Sigmoid colon (tissue), 7 donors: Measurements from ENCODE around the gene ANKMY1. TPM values are rescaled to one million over a fixed set of nuclear protein-coding genes. Genes with fewer than 3 reads are reported as not detected.

Experiments
- DNase-seq: peaks from one replicate; pipeline ENCODE4 v3.0.0-alpha.2; 2019
- H3K27ac ChIP-seq, 4 donors: fragments of 200-600 bp; sonication (generic); one replicate each; pipeline ENCODE4 v1.5.1; 2016 to 2019; ENCODE audit warnings: mild to moderate bottlenecking in 1 of 4
- H3K27me3 ChIP-seq, 3 donors: fragments of 200-600 bp; sonication (generic); one replicate each; pipeline ENCODE4 v1.5.1; 2019; ENCODE audit warnings: mild to moderate bottlenecking in 1 of 3
- H3K36me3 ChIP-seq, 4 donors: fragments of 200-600 bp; sonication (generic); one replicate each; pipeline ENCODE4 v1.5.1; 2016 to 2019
- H3K4me1 ChIP-seq, 4 donors: fragments of 200-600 bp; sonication (generic); one replicate each; pipeline ENCODE4 v1.5.1; 2017 to 2019
- H3K4me3 ChIP-seq, 4 donors: fragments of 200-600 bp; sonication (generic); one replicate each; pipeline ENCODE4 v1.5.1; 2017 to 2019; ENCODE audit warnings: mild to moderate bottlenecking in 2 of 4, moderate library complexity in 1 of 4
- H3K9me3 ChIP-seq, 4 donors: fragments of 200-600 bp in 3 of 4; sonication (generic) in 3 of 4; one replicate each; pipeline versions ENCODE4 v1.5.1 to v1.6.1; 2013 to 2019
- EP300 ChIP-seq, 4 donors: sonication (generic); formaldehyde crosslinking; IDR thresholded peaks; one replicate each; pipeline ENCODE4 v1.6.1; 2017; ENCODE audit warnings: antibody characterized with exemption in 4 of 4
- POLR2A ChIP-seq, 2 donors: fragments of 450-650 bp; IDR thresholded peaks; one replicate each; pipeline ENCODE4 v1.6.1; 2016; ENCODE audit warnings: antibody characterized with exemption in 2 of 2, mild to moderate bottlenecking in 2 of 2, moderate library complexity in 2 of 2
- POLR2AphosphoS5 ChIP-seq, 4 donors: sonication (generic); formaldehyde crosslinking; IDR thresholded peaks; one replicate each; pipeline ENCODE4 v1.6.1; 2017; ENCODE audit warnings: antibody characterized with exemption in 4 of 4
- WGBS, 2 donors: extraction: QIAGEN DNeasy Blood & Tissue Kit; methylation state at CpG; one replicate each; pipeline ENCODE4 v1.1.7; 2013; 5-methylcytosine and 5-hydroxymethylcytosine counted together
- intact Hi-C: fragments of 100-400 bp; cut with DNase I; formaldehyde crosslinking; loops from one replicate; pipeline ENCODE4 v1.15.1; 2023
- polyA plus RNA-seq, 3 donors: library from polyadenylated mRNA; stranded (reverse); fragments of 200-250 nt; gene quantifications; one replicate each; pipeline ENCODE4 v1.2.3, GENCODE V29; 2013
- total RNA-seq, 4 donors: library from RNA; depleted of rRNA; stranded (reverse); fragments of >200 nt; gene quantifications; one replicate each; pipeline ENCODE4 v1.1.0, GENCODE V29; 2016
- TF ChIP-seq, protein P1 (sequence below), 4 experiments: fragments of 450-650 bp in 3 of 4; fragments of 200-600 bp in 1 of 4; IDR thresholded peaks; one replicate each; pipeline ENCODE4 v1.5.1; 2016 to 2019; ENCODE audit warnings: antibody characterized with exemption in 4 of 4, mild to moderate bottlenecking in 3 of 4, moderate library complexity in 2 of 4
- donor health status: healthy with polysubstance abuse.
- donor health status: Bipolar disorder and iron deficiency.
- donor health status: healthy.

ANKMY1 gene
- total and polyA plus RNA-seq, 7 donors = 3.6 to 14.0 (median 8.9) TPM

DNA sequence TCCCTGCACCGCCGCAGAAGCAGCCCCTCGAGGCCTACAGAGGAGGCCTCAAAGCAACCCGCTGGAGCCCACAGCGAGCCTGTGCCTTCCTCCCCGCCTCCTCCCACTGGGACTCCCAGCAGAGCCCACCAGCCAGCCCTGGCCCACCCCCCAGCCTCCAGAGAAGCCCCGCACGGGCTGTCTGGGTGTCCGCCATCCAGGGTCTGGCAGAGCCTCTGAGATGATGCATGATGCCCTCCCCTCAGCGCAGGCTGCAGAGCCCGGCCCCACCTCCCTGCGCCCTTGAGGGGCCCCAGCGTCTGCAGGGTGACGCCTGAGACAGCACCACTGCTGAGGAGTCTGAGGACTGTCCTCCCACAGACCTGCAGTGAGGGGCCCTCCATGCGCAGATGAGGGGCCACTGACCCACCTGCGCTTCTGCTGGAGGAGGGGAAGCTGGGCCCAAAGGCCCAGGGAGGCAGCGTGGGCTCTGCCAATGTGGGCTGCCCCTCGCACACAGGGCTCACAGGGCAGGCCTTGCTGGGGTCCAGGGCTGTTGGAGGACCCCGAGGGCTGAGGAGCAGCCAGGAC lies 91.1 kb downstream of the ANKMY1 start:
- H3K36me3 ChIP-seq = peaks cover 0 to 46% (median 12%) of the 10 kb centered on the region in 4 donors

DNA sequence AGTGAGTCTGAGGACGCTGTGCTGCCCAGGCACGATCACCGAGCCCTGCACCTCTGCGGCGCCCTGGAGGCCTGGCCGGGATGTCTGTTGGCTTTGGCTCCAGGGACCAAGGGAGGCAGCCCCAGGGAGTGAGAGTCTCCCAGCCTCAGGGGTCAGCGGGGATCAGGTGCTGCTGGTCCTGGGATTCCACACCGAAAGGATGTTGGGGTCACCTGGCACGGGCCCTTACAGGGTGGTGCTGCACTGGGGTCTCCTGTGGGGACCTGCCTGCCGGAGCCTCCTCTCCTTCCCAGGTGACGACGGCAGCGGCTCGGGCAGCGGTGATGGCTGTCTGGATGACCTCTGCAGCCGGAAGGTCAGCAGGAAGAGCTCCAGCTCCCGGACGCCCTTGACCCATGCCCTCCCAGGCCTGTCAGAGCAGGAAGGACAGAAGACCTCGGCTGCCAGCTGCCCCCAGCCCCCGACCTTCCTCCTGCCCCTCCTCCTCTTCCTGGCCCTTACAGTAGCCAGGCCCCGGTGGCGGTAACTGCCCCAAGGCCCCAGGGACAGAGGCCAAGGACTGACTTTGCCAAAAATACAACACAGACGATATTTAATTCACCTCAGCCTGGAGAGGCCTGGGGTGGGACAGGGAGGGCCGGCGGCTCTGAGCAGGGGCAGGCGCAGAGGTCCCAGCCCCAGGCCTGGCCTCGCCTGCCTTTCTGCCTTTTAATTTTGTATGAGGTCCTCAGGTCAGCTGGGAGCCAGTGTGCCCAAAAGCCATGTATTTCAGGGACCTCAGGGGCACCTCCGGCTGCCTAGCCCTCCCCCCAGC lies 91.8 kb downstream of the ANKMY1 start:
- H3K36me3 ChIP-seq = peaks cover 0 to 50% (median 12%) of the 10 kb centered on the region in 4 donors

More for the DNA sequence above, 91.1 kb downstream of the ANKMY1 start:
- TF ChIP-seq POLR2AphosphoS5 (IDR thresholded peaks at IDR 0.05) (no peak), POLR2A (IDR thresholded peaks at IDR 0.05) (no peak), EP300 (IDR thresholded peaks at IDR 0.05) (no peak)
- TF ChIP-seq, protein P1, sequence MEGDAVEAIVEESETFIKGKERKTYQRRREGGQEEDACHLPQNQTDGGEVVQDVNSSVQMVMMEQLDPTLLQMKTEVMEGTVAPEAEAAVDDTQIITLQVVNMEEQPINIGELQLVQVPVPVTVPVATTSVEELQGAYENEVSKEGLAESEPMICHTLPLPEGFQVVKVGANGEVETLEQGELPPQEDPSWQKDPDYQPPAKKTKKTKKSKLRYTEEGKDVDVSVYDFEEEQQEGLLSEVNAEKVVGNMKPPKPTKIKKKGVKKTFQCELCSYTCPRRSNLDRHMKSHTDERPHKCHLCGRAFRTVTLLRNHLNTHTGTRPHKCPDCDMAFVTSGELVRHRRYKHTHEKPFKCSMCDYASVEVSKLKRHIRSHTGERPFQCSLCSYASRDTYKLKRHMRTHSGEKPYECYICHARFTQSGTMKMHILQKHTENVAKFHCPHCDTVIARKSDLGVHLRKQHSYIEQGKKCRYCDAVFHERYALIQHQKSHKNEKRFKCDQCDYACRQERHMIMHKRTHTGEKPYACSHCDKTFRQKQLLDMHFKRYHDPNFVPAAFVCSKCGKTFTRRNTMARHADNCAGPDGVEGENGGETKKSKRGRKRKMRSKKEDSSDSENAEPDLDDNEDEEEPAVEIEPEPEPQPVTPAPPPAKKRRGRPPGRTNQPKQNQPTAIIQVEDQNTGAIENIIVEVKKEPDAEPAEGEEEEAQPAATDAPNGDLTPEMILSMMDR (IDR thresholded peaks at IDR 0.05) = no peak
- Histone ChIP-seq H3K4me3 (no peak overlapping the region), H3K4me1 (no peaks in the 10 kb centered on the region), H3K27me3 (no peaks in the 10 kb centered on the region), H3K27ac (no peak overlapping the region), H3K9me3 (no peaks in the 10 kb centered on the region)
- 76 to 87% methylated on average over 19 of the region's 19 CpGs for WGBS, 2 donors
- peak; percentile 59 for DNase-seq
- intact Hi-C loops = no loop called here

DNA sequence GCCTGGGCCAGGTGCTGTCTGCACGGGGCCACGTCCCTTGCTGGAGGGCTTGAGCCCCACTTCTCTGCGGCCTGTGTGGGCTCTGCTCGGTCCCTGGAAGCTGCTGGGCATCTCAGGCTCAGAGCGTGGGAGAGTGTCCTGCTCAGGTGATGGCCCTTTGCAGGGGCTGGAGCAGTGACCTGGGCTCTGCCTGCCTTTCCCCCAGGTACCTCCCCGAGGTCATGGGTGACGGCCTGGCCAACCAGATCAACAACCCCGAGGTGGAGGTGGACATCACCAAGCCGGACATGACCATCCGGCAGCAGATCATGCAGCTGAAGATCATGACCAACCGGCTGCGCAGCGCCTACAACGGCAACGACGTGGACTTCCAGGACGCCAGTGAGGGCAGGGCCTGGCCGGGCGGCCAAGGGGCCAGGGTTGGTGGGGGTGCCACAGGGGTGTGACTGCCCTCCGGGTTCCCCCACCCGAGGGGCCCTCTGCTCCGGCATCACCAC lies 92.5 kb downstream of the ANKMY1 start:
- intact Hi-C loops = no loop called here
- no peaks in the 10 kb centered on the region for H3K9me3 ChIP-seq
- DNase-seq = peak; percentile 45

More for the DNA sequence above, 91.8 kb downstream of the ANKMY1 start:
- 79 to 81% methylated on average over 28 of the region's 28 CpGs for WGBS, 2 donors
- TF ChIP-seq POLR2A (IDR thresholded peaks at IDR 0.05) (no peak), EP300 (IDR thresholded peaks at IDR 0.05) (no peak), POLR2AphosphoS5 (IDR thresholded peaks at IDR 0.05) (no peak)
- TF ChIP-seq, protein P1 (IDR thresholded peaks at IDR 0.05) = no peak
- DNase-seq = peak; percentile 48
- intact Hi-C loops = no loop called here
- no peaks in the 10 kb centered on the region for H3K27me3 ChIP-seq
- H3K9me3 ChIP-seq = no peaks in the 10 kb centered on the region
- no peak overlapping the region for H3K27ac ChIP-seq
- no peak overlapping the region for H3K4me3 ChIP-seq
- no peaks in the 10 kb centered on the region for H3K4me1 ChIP-seq

DNA sequence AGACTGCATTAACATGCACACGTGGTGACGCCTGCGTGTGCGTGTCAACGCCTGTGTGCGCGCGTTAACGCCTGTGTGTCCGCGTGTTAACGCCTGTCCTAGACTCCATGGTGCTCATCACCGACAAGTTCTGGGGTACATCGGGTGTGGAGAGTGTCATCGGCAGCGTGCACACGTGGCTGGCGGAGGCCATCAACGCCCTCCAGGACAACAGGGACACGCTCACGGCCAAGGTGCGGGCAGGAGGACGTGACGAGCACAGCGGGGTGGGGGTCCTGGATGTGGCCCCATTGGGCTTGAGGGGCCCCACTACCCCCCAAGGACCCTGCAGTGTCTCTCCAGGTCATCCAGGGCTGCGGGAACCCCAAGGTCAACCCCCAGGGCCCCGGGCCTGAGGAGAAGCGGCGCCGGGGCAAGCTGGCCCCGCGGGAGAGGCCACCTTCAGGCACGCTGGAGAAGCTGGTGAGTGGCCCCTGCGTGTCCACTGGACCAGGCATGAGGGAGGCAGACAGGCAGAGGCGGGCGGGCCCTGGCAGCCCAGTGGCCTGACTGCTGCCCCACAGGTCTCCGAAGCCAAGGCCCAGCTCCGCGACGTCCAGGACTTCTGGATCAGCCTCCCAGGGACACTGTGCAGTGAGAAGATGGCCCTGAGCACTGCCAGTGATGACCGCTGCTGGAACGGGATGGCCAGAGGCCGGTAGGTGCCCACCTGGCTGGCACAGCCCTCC lies 93.1 kb downstream of the ANKMY1 start:
- no peak for TF ChIP-seq POLR2AphosphoS5 (IDR thresholded peaks at IDR 0.05)
- TF ChIP-seq POLR2A (IDR thresholded peaks at IDR 0.05) = no peak
- TF ChIP-seq, protein P1 (IDR thresholded peaks at IDR 0.05) = no peak
- no peak for TF ChIP-seq EP300 (IDR thresholded peaks at IDR 0.05)
- Histone ChIP-seq H3K27me3 (no peaks in the 10 kb centered on the region), H3K9me3 (no peaks in the 10 kb centered on the region), H3K27ac (no peak overlapping the region), H3K4me3 (no peak overlapping the region), H3K36me3 (peaks cover 0 to 54% (median 12%) of the 10 kb centered on the region in 4 donors), H3K4me1 (no peaks in the 10 kb centered on the region)
- intact Hi-C loops = no loop called here
- peak; percentile 53 for DNase-seq
- WGBS, 2 donors = 93 to 97% methylated on average over 43 of the region's 43 CpGs

More for the DNA sequence above, 92.5 kb downstream of the ANKMY1 start:
- Histone ChIP-seq H3K4me1 (no peaks in the 10 kb centered on the region), H3K4me3 (no peak overlapping the region), H3K27ac (no peak overlapping the region), H3K27me3 (no peaks in the 10 kb centered on the region), H3K36me3 (peaks cover 0 to 50% (median 12%) of the 10 kb centered on the region in 4 donors)
- TF ChIP-seq POLR2A (IDR thresholded peaks at IDR 0.05) = no peak
- TF ChIP-seq, protein P1 (IDR thresholded peaks at IDR 0.05) = no peak
- no peak for TF ChIP-seq POLR2AphosphoS5 (IDR thresholded peaks at IDR 0.05)
- no peak for TF ChIP-seq EP300 (IDR thresholded peaks at IDR 0.05)
- WGBS, 2 donors = 92% methylated on average over 22 of the region's 22 CpGs
